GM12891 (cell line): ENCODE results near the gene PER2.

Source experiments
- PAX5 ChIP-seq: IDR thresholded peaks from 2 replicates; pipeline ENCODE4 v1.6.1; 2011; ENCODE audit warnings: low read length, moderate library complexity, mild to moderate bottlenecking; ENCODE audit not compliant: insufficient read depth, severe bottlenecking
- POLR2A ChIP-seq: IDR thresholded peaks from 2 replicates; pipeline ENCODE4 v1.6.1; 2011; ENCODE audit warnings: low read depth, low read length, control low read depth
- POLR2AphosphoS5 ChIP-seq: IDR thresholded peaks from 2 replicates; pipeline ENCODE4 v1.6.1; 2011; ENCODE audit warnings: low read depth, low read length, control low read depth
- SPI1 ChIP-seq: IDR thresholded peaks from 2 replicates; pipeline ENCODE4 v1.6.1; 2011; ENCODE audit warnings: low read depth, low read length, control low read depth
- TAF1 ChIP-seq: IDR thresholded peaks from 2 replicates; pipeline ENCODE4 v1.6.1; 2011; ENCODE audit warnings: low read depth, low read length, control low read depth

GRCh38 chr2:238267341-238267710 lies 21.1 kb downstream of the PER2 start:
- TF ChIP-seq POLR2AphosphoS5 (no peak), POLR2A (no peak), TAF1 (no peak), PAX5 (no peak), SPI1 (no peak)
